HepG2 (cell line): ENCODE measurements around the gene ATP5MK. TPM values are rescaled to one million over a fixed set of nuclear protein-coding genes. Genes with fewer than 3 reads are reported as not detected.

Experiments
- CREB1 ChIP-seq, 2 experiments: fragments of 450-650 bp in 1 of 2; IDR thresholded peaks; 2 replicates each; pipeline ENCODE4 v1.6.1; 2016 to 2017; ENCODE audit warnings: control low read depth in 1 of 2, mild to moderate bottlenecking in 1 of 2, missing compliant biosample characterization in 1 of 2, missing genetic modification characterization in 1 of 2
- EED ChIP-seq: sonication (generic); formaldehyde crosslinking; IDR thresholded peaks from 2 replicates; pipeline ENCODE4 v1.5.0; 2020; ENCODE audit warnings: mild to moderate bottlenecking, missing genetic modification reagents
- HCFC1 ChIP-seq: fragments of 150-350 bp; IDR thresholded peaks from 2 replicates; pipeline ENCODE4 v1.6.1; 2014; ENCODE audit warnings: low read depth, low read length
- IRX3 ChIP-seq: sonication (generic); formaldehyde crosslinking; IDR thresholded peaks from 2 replicates; pipeline ENCODE4 v1.8.1; 2023; ENCODE audit warnings: mild to moderate bottlenecking, low read depth, missing genetic modification reagents, borderline replicate concordance
- NFYB ChIP-seq: sonication (generic); formaldehyde crosslinking; IDR thresholded peaks from 2 replicates; pipeline ENCODE4 v1.4.0; 2020; ENCODE audit warnings: missing genetic modification reagents
- PAX8 ChIP-seq: sonication (generic); formaldehyde crosslinking; IDR thresholded peaks from 2 replicates; pipeline ENCODE4 v1.8.0; 2022; ENCODE audit warnings: mild to moderate bottlenecking, missing genetic modification reagents, borderline replicate concordance
- RFX5 ChIP-seq: IDR thresholded peaks from 2 replicates; pipeline ENCODE4 v1.6.1; 2011; ENCODE audit warnings: low read depth, low read length, improper control_type of control experiment
- ZNF296 ChIP-seq: sonication (generic); formaldehyde crosslinking; conservative IDR thresholded peaks from 2 replicates; pipeline ENCODE4 v1.5.0; 2020; ENCODE audit warnings: mild to moderate bottlenecking, missing genetic modification reagents
- ZNF432 ChIP-seq: sonication (generic); formaldehyde crosslinking; IDR thresholded peaks from 2 replicates; pipeline ENCODE4 v1.5.0; 2020; ENCODE audit warnings: missing genetic modification reagents, mild to moderate bottlenecking, borderline replicate concordance
- ZNF766 ChIP-seq: sonication (generic); formaldehyde crosslinking; IDR thresholded peaks from 2 replicates; pipeline ENCODE4 v1.5.0; 2020; ENCODE audit warnings: missing genetic modification reagents, borderline replicate concordance
- polyA plus RNA-seq, 8 experiments: library from polyadenylated mRNA; depleted of rRNA in 3 of 8; stranded (reverse) in 7 of 8; unstranded in 1 of 8; fragments of >200 nt; fragmentation: Illumina TruSeq in 4 of 8; extraction: Trizol in 4 of 8; gene quantifications; 2 replicates each; pipeline versions ENCODE4 v1.2.1 to v1.2.3, GENCODE V29; 2011 to 2016; ENCODE audit warnings: low read depth in 4 of 8, missing spikeins in 1 of 8, mixed read lengths in 1 of 8; ENCODE audit not compliant: insufficient read depth in 1 of 8
- total RNA-seq, 5 experiments: library from RNA; depleted of rRNA; stranded (reverse); fragments of >200 nt; fragmentation: Illumina TruSeq; extraction: Trizol; gene quantifications; 2 replicates each; pipeline ENCODE4 v1.2.3, GENCODE V29; 2016; ENCODE audit warnings: low read depth in 1 of 5
- TF ChIP-seq, protein P1 (sequence below): sonication (generic); formaldehyde crosslinking; IDR thresholded peaks from 2 replicates; pipeline ENCODE4 v1.4.0; 2020; ENCODE audit warnings: missing genetic modification reagents
- TF ChIP-seq, protein P2 (sequence below): sonication (generic); formaldehyde crosslinking; IDR thresholded peaks from 2 replicates; pipeline ENCODE4 v1.5.0; 2020; ENCODE audit warnings: mild to moderate bottlenecking, missing genetic modification reagents
- TF ChIP-seq, protein P3 (sequence below): sonication (generic); formaldehyde crosslinking; IDR thresholded peaks from 2 replicates; pipeline ENCODE4 v1.5.1; 2020; ENCODE audit warnings: missing genetic modification reagents, mild to moderate bottlenecking, borderline replicate concordance
- TF ChIP-seq, protein P4 (sequence below): sonication (generic); formaldehyde crosslinking; IDR thresholded peaks from 2 replicates; pipeline ENCODE4 v1.4.0; 2020; ENCODE audit warnings: mild to moderate bottlenecking, missing genetic modification reagents
- TF ChIP-seq, protein P5 (sequence below): sonication (generic); formaldehyde crosslinking; IDR thresholded peaks from 2 replicates; pipeline ENCODE4 v1.4.0; 2020; ENCODE audit warnings: mild to moderate bottlenecking, missing genetic modification reagents

ATP5MK gene
- total and polyA plus RNA-seq, 2 of the 13 experiments (the other 11 are each of a cell fraction or from before 2014, with no cell fraction given): 312 to 517 TPM

DNA sequence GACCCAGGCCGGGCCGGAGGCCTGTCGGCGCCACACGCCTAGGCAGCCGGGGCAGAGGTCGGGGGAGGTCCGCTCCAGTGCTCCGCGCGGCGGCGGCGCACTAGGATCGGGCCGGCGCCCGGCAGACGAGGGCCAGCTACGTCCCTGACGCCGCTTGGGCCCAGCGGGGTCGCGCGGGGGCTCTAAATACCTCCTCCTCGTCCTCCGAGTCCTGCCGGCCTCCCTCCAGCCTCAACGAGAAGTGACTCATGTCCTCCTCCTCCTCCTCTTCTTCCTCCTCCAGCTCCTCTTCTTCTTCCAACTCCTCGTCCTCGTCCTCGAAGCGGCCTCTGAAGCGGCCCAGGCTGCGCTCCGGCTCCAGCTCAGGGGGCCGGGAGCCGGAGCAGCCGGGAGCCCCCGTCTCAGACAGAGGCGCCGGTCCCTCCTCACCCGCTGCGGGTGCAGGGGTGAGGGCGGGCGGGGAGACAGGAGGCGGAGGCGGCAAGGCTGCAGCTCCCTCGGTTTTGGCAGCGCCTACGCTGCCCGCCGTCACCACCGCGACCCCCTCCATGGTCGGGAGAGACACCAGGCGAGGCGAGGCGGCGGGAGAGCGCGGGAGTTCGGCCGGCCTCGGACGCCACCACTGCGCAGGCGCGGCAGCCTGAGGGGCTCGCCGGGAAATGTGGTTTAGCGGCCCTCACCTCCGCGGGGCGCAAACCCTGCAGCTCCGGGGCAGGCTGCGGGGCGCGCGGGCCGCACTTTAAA, 45.6 kb downstream of the ATP5MK start, which contains the start of gene PCGF6 (continued):
- TF ChIP-seq, protein P1, sequence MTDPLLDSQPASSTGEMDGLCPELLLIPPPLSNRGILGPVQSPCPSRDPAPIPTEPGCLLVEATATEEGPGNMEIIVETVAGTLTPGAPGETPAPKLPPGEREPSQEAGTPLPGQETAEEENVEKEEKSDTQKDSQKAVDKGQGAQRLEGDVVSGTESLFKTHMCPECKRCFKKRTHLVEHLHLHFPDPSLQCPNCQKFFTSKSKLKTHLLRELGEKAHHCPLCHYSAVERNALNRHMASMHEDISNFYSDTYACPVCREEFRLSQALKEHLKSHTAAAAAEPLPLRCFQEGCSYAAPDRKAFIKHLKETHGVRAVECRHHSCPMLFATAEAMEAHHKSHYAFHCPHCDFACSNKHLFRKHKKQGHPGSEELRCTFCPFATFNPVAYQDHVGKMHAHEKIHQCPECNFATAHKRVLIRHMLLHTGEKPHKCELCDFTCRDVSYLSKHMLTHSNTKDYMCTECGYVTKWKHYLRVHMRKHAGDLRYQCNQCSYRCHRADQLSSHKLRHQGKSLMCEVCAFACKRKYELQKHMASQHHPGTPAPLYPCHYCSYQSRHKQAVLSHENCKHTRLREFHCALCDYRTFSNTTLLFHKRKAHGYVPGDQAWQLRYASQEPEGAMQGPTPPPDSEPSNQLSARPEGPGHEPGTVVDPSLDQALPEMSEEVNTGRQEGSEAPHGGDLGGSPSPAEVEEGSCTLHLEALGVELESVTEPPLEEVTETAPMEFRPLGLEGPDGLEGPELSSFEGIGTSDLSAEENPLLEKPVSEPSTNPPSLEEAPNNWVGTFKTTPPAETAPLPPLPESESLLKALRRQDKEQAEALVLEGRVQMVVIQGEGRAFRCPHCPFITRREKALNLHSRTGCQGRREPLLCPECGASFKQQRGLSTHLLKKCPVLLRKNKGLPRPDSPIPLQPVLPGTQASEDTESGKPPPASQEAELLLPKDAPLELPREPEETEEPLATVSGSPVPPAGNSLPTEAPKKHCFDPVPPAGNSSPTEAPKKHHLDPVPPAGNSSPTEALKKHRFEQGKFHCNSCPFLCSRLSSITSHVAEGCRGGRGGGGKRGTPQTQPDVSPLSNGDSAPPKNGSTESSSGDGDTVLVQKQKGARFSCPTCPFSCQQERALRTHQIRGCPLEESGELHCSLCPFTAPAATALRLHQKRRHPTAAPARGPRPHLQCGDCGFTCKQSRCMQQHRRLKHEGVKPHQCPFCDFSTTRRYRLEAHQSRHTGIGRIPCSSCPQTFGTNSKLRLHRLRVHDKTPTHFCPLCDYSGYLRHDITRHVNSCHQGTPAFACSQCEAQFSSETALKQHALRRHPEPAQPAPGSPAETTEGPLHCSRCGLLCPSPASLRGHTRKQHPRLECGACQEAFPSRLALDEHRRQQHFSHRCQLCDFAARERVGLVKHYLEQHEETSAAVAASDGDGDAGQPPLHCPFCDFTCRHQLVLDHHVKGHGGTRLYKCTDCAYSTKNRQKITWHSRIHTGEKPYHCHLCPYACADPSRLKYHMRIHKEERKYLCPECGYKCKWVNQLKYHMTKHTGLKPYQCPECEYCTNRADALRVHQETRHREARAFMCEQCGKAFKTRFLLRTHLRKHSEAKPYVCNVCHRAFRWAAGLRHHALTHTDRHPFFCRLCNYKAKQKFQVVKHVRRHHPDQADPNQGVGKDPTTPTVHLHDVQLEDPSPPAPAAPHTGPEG (CRISPR knock-in tag): peak; percentile 50; the same call in 1 of the 2 replicates
- TF ChIP-seq, protein P2, sequence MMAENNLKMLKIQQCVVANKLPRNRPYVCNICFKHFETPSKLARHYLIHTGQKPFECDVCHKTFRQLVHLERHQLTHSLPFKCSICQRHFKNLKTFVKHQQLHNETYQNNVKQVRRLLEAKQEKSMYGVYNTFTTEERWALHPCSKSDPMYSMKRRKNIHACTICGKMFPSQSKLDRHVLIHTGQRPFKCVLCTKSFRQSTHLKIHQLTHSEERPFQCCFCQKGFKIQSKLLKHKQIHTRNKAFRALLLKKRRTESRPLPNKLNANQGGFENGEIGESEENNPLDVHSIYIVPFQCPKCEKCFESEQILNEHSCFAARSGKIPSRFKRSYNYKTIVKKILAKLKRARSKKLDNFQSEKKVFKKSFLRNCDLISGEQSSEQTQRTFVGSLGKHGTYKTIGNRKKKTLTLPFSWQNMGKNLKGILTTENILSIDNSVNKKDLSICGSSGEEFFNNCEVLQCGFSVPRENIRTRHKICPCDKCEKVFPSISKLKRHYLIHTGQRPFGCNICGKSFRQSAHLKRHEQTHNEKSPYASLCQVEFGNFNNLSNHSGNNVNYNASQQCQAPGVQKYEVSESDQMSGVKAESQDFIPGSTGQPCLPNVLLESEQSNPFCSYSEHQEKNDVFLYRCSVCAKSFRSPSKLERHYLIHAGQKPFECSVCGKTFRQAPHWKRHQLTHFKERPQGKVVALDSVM (CRISPR knock-in tag): peak; percentile 94
- TF ChIP-seq, protein P3, sequence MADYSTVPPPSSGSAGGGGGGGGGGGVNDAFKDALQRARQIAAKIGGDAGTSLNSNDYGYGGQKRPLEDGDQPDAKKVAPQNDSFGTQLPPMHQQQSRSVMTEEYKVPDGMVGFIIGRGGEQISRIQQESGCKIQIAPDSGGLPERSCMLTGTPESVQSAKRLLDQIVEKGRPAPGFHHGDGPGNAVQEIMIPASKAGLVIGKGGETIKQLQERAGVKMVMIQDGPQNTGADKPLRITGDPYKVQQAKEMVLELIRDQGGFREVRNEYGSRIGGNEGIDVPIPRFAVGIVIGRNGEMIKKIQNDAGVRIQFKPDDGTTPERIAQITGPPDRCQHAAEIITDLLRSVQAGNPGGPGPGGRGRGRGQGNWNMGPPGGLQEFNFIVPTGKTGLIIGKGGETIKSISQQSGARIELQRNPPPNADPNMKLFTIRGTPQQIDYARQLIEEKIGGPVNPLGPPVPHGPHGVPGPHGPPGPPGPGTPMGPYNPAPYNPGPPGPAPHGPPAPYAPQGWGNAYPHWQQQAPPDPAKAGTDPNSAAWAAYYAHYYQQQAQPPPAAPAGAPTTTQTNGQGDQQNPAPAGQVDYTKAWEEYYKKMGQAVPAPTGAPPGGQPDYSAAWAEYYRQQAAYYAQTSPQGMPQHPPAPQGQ (CRISPR knock-in tag): no peak
- TF ChIP-seq HCFC1 (peak; percentile 73), CREB1 (IDR thresholded peaks at IDR 0.05) (no peak), CREB1 (CRISPR knock-in tag; IDR thresholded peaks at IDR 0.05) (no peak), IRX3 (CRISPR knock-in tag) (no peak), ZNF296 (CRISPR knock-in tag) (no peak), NFYB (no peak), ZNF432 (CRISPR knock-in tag) (no peak), PAX8 (CRISPR knock-in tag) (peak; percentile 60; the same call in 1 of the 2 replicates), RFX5 (no peak), ZNF766 (CRISPR knock-in tag) (no peak), EED (CRISPR knock-in tag) (peak; percentile 52; the same call in 1 of the 2 replicates)
- TF ChIP-seq, protein P4, sequence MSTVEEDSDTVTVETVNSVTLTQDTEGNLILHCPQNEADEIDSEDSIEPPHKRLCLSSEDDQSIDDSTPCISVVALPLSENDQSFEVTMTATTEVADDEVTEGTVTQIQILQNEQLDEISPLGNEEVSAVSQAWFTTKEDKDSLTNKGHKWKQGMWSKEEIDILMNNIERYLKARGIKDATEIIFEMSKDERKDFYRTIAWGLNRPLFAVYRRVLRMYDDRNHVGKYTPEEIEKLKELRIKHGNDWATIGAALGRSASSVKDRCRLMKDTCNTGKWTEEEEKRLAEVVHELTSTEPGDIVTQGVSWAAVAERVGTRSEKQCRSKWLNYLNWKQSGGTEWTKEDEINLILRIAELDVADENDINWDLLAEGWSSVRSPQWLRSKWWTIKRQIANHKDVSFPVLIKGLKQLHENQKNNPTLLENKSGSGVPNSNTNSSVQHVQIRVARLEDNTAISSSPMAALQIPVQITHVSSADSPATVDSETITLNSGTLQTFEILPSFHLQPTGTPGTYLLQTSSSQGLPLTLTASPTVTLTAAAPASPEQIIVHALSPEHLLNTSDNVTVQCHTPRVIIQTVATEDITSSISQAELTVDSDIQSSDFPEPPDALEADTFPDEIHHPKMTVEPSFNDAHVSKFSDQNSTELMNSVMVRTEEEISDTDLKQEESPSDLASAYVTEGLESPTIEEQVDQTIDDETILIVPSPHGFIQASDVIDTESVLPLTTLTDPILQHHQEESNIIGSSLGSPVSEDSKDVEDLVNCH (CRISPR knock-in tag): no peak
- TF ChIP-seq, protein P5, sequence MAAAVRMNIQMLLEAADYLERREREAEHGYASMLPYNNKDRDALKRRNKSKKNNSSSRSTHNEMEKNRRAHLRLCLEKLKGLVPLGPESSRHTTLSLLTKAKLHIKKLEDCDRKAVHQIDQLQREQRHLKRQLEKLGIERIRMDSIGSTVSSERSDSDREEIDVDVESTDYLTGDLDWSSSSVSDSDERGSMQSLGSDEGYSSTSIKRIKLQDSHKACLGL: no peak
